Body of pancreas (tissue), 4 donors: ENCODE data around the gene TSTD2.

ENCODE experiments used
- CTCF ChIP-seq, 7 experiments: fragments of 450-650 bp in 4 of 7; fragments of 200-600 bp in 3 of 7; sonication (generic) in 3 of 7; IDR thresholded peaks; one replicate each; pipeline ENCODE4 v1.5.1; 2016 to 2019; ENCODE audit warnings: antibody characterized with exemption in 7 of 7
- POLR2A ChIP-seq, 3 donors: fragments of 450-650 bp; IDR thresholded peaks; one replicate each; pipeline ENCODE4 v1.6.1; 2016; ENCODE audit warnings: antibody characterized with exemption in 3 of 3, mild to moderate bottlenecking in 2 of 3

GRCh38 chr9:97623946-97624345 lies 9.2 kb downstream of the TSTD2 start:
- TF ChIP-seq CTCF (IDR thresholded peaks at IDR 0.05), result no peak
- no peak for TF ChIP-seq POLR2A (IDR thresholded peaks at IDR 0.05)
